Glutamatergic neuron (in vitro differentiated cells): ENCODE data around the gene PGAP3. TPM values are rescaled to one million over a fixed set of nuclear protein-coding genes. Genes with fewer than 3 reads are reported as not detected.

Experiments
- DNase-seq: peaks from one replicate; pipeline ENCODE4 v3.0.0; 2022
- H3K27ac Mint-ChIP-seq: one replicate; pipeline ENCODE4 v1.8.0; 2020; ENCODE audit warnings: mild to moderate bottlenecking, mixed read lengths, inconsistent platforms; ENCODE audit not compliant: unreplicated experiment
- H3K27me3 Mint-ChIP-seq: one replicate; pipeline ENCODE4 v1.8.0; 2020; ENCODE audit warnings: mild to moderate bottlenecking, moderate library complexity, mixed read lengths, inconsistent platforms; ENCODE audit not compliant: unreplicated experiment
- H3K36me3 Mint-ChIP-seq: one replicate; pipeline ENCODE4 v1.8.0; 2020; ENCODE audit warnings: mild to moderate bottlenecking, mixed read lengths, inconsistent platforms; ENCODE audit not compliant: unreplicated experiment
- H3K4me1 Mint-ChIP-seq: one replicate; pipeline ENCODE4 v1.8.0; 2020; ENCODE audit warnings: mild to moderate bottlenecking, low read depth, mixed read lengths, inconsistent platforms; ENCODE audit not compliant: unreplicated experiment
- H3K4me3 Mint-ChIP-seq: one replicate; pipeline ENCODE4 v1.8.0; 2020; ENCODE audit warnings: mild to moderate bottlenecking, mixed read lengths, inconsistent platforms; ENCODE audit not compliant: unreplicated experiment
- H3K9me3 Mint-ChIP-seq: one replicate; pipeline ENCODE4 v1.8.0; 2020; ENCODE audit warnings: mild to moderate bottlenecking, moderate library complexity, mixed read lengths, inconsistent platforms; ENCODE audit not compliant: unreplicated experiment
- CTCF ChIP-seq: fragments of 200-600 bp; sonication (generic); IDR thresholded peaks from one replicate; pipeline ENCODE4 v1.5.0; 2021; ENCODE audit not compliant: partially characterized antibody, unreplicated experiment
- total RNA-seq: library from RNA; stranded (reverse); fragmentation: NEBNext Ultra II Directional; extraction: Animal tissue kit (Norgen Biotek cat#: 25700); gene quantifications from one replicate; pipeline ENCODE4 v1.2.1, GENCODE V29; 2021; ENCODE audit not compliant: unreplicated experiment

Gene PGAP3
- total RNA-seq, 1 donor from 2014 or later, result 10.7 TPM

GRCh38 chr17:39706921-39707337, 19.1 kb upstream of the PGAP3 start:
- Mint-ChIP-seq H3K27ac (no peak overlapping the region), H3K27me3 (peaks cover 2% of the 10 kb centered on the region), H3K9me3 (peaks cover 11% of the 10 kb centered on the region), H3K4me1 (peaks cover 14% of the 10 kb centered on the region), H3K4me3 (no peak overlapping the region), H3K36me3 (no peaks in the 10 kb centered on the region)
- no peak for TF ChIP-seq CTCF
- no peak for DNase-seq

GRCh38 chr17:39706383-39706782, 18.5 kb upstream of the PGAP3 start:
- Mint-ChIP-seq H3K4me3 (no peak overlapping the region), H3K27me3 (peaks cover 2% of the 10 kb centered on the region), H3K9me3 (peaks cover 11% of the 10 kb centered on the region), H3K27ac (no peak overlapping the region), H3K4me1 (peaks cover 11% of the 10 kb centered on the region), H3K36me3 (no peaks in the 10 kb centered on the region)
- TF ChIP-seq CTCF, result no peak
- DNase-seq, result no peak

GRCh38 chr17:39705786-39706348, 18.0 kb upstream of the PGAP3 start:
- DNase-seq, result no peak
- no peak overlapping the region for H3K27ac Mint-ChIP-seq
- peaks cover 4% of the 10 kb centered on the region for H3K27me3 Mint-ChIP-seq
- H3K4me3 Mint-ChIP-seq, result no peak overlapping the region
- H3K4me1 Mint-ChIP-seq, result peaks cover 11% of the 10 kb centered on the region
- no peaks in the 10 kb centered on the region for H3K36me3 Mint-ChIP-seq
- no peak for TF ChIP-seq CTCF
- peaks cover 11% of the 10 kb centered on the region for H3K9me3 Mint-ChIP-seq

GRCh38 chr17:39704821-39705551, 17.1 kb upstream of the PGAP3 start:
- Mint-ChIP-seq H3K27ac (no peak overlapping the region), H3K4me3 (no peak overlapping the region), H3K36me3 (no peaks in the 10 kb centered on the region), H3K27me3 (peaks cover 4% of the 10 kb centered on the region), H3K4me1 (peaks cover 11% of the 10 kb centered on the region), H3K9me3 (peaks cover 9% of the 10 kb centered on the region)
- no peak for TF ChIP-seq CTCF
- DNase-seq, result no peak

GRCh38 chr17:39703913-39704312, 16.1 kb upstream of the PGAP3 start:
- H3K27me3 Mint-ChIP-seq, result peaks cover 9% of the 10 kb centered on the region
- no peak for TF ChIP-seq CTCF
- H3K4me3 Mint-ChIP-seq, result no peak overlapping the region
- peaks cover 6% of the 10 kb centered on the region for H3K9me3 Mint-ChIP-seq
- peaks cover 7% of the 10 kb centered on the region for H3K4me1 Mint-ChIP-seq
- no peak overlapping the region for H3K27ac Mint-ChIP-seq
- no peaks in the 10 kb centered on the region for H3K36me3 Mint-ChIP-seq
- DNase-seq, result no peak
